Activated naive CD4-positive, alpha-beta T cell treated with Interleukin-2 at 50 U/mL for 16 hours (primary cell): ENCODE results near the gene OTOF.

Experiments used
- DNase-seq: peaks from one replicate; pipeline ENCODE4 v3.0.0-alpha.2; 2020

OTOF gene

DNA sequence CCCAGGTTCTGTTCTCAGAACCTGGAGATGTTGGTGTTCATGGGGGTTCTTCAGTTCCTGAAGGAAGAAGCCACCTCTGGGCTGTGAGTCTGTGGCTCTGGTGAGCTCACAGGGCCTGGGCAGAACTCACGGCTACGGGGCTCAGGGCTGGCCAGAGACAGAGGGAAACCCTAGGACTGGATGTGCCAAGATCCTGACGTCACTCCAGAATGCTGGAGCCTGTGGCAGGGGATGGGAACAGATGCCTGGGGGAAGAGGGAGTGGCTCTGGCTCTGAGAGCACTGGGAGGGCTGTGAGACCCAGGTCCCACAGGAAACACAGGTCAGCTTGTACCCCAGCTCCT lies at the start of gene OTOF:
Gene OTOF, minus strand, starts transcription at position 214 of the 343 bp plus-strand sequence.
- no peak for DNase-seq

DNA sequence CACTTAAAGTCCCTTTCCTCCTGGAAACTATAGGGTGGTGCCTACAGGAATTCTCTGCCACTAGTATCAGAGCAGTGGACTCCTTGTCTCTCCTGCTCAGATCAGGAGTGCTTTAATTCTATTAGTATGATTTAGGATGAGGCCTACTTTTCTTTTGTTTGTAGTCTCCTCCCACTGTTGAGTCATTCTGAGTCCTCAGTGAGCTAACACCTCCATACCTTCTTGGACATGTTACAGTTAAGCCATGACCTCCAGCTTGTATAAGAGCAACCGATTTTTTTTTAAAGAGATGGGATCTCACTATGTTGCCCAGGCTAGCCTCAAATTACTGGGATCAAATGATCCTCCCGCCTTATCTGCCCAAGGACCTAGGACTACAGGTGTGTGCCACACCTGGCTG lies 48.7 kb upstream of the OTOF start:
- DNase-seq = no peak

GRCh38 chr2:26526105-26526504 lies 48.2 kb upstream of the OTOF start:
- DNase-seq = no peak

- DNase-seq = no peak
Observed at GRCh38 chr2:26523750-26524149, 45.8 kb upstream of the OTOF start.

GRCh38 chr2:26522751-26523171 lies 44.8 kb upstream of the OTOF start:
- no peak for DNase-seq

- DNase-seq = no peak
Observed at GRCh38 chr2:26522325-26522724, 44.4 kb upstream of the OTOF start.

DNA sequence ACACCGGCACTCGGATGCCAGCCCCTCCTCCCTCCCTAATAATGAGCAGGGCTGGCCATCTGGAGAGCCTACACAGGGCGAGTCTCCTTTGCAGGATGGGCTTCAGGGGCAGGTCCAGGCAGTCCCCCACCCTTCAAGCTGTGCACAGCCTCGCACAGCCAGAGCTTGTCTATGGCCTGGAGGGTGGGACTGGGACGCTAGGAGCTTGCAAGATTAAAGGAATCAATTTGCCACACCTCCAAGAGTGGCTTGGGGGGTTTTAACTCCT lies 43.9 kb upstream of the OTOF start:
- no peak for DNase-seq

DNA sequence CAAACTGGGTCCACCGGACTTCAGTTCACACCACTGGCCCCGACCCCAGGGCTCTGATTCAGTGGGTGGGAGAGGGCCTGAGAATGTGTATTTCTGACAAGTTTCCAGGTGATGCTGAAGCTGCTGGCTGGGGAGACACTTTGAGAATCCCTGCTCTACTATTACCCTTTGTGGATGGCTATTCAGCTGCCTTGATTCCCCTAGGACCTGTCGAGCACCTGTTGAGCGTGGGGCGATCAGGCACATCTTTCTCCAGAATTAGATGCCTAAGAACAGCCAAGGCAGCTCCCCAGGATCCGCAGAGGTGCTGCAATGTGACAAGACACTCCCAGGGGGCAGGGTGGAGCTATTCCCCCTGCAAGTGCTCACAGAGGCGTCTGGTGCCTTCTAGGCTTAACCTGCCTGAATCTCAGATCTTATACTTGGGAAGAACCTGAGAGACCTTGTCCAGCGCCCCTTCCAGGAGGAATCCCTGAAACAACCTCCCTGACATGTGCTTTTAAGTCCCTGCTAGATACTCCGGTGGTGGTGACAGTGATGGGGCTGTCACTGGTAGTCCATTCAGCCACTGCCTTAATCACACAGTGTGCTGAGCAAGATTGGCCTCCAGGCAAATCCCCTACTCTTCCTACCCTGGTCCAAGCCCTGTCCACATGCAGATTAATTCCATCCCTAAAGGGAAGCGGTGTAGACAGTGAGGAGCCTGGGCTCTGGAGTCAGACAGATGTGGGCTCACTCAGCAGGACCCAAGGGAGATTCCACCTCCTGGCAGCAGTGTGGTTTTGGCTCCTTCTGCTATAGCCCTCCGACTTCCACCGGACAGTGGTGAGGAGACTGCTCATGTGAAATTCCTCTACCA lies 43.4 kb upstream of the OTOF start:
- no peak for DNase-seq

GRCh38 chr2:26520148-26520449 lies 42.2 kb upstream of the OTOF start:
- no peak for DNase-seq

GRCh38 chr2:26519396-26520147 lies 41.6 kb upstream of the OTOF start:
- DNase-seq = no peak

DNA sequence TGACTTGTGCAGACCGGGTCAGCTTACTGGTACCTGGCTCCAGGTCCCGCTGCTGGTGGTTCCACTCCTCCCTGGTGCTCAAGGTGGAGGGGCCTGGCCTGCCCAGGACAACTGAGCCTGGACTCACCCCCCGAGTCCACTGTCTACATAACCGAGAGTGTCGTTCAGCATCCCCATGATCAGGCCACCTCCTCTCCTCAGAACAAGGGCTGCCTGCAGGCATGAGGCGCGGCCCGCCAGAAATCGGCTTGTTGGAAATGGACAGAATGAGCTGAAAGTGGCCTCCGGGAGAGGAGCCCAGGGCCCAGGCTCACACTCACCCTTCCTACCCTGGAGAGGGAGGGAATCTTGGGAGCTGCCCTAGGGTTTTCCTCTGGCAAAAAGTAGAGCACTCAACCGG lies 38.9 kb upstream of the OTOF start:
- DNase-seq = no peak

GRCh38 chr2:26516246-26516645 lies 38.3 kb upstream of the OTOF start:
- DNase-seq = no peak

GRCh38 chr2:26515771-26516170 lies 37.8 kb upstream of the OTOF start:
- no peak for DNase-seq

GRCh38 chr2:26514045-26514444 lies 36.1 kb upstream of the OTOF start:
- no peak for DNase-seq

DNA sequence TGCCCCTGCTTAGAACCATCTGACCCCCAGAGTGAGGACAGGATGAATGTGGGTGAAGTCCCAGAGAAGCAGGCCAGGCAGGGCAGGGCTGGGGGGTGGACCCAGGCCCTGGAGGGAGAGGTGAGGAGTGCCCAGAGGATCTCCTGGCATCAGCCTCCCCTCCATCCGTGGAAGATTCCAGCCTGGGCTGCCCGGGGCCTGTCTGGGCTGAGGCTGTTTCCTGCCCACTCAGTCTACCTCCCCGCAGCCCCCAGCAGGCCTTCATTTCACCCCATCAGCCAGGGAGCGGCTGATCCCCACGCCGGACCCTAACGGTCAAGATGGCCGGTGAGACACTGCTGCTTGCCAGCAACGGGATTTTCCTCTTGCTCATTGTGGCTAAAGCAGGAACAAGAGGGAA lies 35.3 kb upstream of the OTOF start:
- DNase-seq = no peak

DNA sequence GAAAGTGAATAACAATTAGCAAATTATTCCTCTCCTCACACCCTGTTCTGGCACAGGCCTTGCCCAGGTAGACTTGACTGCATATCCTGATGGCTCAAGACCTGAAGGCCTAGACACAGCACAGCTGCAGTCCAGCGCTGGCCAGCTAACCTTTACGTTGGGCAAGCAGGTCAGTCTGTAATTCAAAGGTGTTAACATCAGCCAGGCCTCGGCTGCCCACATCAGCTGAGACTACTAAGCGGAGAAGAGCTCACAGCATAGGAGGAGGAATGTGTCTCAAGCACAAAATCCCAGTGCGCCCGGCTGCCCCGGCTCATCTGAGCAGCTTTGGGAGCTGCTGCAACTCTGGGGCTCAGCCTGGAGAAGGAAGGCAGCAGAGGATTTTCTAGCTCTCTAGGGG lies 33.5 kb upstream of the OTOF start:
- DNase-seq = no peak

GRCh38 chr2:26510344-26510973 lies 32.5 kb upstream of the OTOF start:
- no peak for DNase-seq

DNA sequence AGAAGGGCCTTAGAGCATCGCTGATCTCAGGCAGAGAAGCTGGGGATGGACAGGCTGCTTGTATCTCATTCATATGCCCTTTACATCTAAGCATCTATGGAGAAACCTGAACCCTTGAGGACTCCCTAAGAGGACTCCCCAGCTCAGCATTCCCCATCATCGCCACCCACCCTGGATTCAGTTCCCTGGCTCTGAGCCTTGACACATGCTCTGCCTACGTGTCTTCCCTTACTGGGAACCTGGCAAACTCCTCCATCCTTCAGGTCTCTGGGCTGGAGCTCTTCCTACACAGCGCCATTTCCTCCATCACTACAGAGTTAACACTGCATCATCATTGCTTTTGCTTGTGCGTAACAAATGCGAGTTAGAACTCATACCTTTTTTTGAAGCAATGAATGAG lies 31.2 kb upstream of the OTOF start:
- DNase-seq = no peak

GRCh38 chr2:26507932-26508331 lies 30.0 kb upstream of the OTOF start:
- no peak for DNase-seq

- no peak for DNase-seq
Observed at GRCh38 chr2:26507088-26507487, 29.2 kb upstream of the OTOF start.

DNA sequence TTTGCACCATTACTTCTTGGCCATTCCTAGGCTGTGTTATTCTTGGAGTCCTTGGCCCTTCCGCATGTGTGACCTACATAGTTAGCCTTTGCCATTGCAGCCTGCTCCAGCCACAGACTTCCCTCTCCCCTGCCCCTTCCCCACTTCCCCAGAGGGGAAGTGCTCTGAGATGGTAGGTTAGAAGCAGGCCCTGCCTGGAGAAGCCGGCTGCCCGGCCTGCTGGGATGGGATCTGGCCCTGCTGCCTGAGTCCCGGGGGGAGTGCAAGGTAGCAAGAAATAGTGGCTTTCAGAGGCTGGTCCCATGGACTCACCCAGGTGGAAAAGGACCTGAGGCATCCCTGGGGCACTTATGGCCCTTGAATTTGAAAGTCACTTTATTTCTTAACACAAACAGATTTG lies 28.4 kb upstream of the OTOF start:
- no peak for DNase-seq

DNA sequence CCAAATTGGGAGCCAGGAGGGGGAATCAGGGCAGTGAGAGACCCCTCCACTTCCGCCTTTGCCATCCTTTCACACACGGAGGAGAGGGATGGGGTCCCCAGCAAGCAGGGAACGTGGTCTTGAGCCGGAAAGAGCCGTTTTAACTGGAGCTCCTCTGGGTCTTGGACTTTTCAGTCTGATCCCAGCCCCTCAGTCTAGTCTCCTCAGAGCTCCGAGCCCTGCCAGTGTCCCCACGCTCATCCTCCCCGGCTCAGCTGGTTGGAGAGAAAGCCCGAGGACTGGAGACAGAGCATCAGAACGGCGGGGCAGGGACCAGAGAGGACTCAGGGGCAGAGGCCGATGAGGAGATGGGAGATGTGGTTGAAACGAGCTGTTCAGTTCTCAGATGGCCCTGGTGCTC lies 26.1 kb upstream of the OTOF start:
- DNase-seq = no peak

DNA sequence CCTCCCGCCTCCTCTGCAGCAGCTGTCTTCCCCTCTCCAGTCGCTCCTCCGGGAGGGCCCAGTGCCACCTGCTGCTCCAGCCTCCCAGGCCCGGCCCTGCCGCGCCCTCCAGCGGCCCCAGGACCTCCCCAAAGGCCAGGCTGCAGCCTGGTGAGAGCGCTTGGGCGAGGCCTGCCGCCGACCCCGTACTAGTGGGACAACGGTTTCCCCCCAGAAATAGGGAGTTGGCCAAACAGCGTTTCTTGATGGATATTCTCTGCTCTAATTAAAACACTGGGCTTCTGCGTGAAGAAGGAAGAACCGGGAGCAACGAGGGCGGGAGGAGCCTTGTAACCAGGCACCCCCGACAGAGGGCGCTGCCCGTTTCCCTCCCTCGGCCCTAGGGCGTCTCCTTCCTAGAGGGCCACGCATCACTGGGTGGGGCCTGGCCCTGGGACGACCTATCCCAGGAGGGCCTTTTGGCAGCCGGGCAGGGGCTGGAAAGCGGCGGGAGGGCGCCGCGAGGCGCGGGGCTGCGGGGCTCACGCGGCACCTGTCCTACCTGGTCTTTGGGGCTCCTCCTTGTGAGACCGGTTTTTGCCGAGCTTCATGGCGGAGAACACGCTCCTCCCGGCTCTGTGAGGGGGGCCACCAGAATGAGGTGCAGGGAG lies 25.4 kb upstream of the OTOF start:
- peak; percentile 85 for DNase-seq

- DNase-seq = no peak
Observed at GRCh38 chr2:26500406-26500805, 22.5 kb upstream of the OTOF start.
